Tibial artery (tissue), 4 donors: ENCODE results near the gene KRT9.

ENCODE experiments used
- DNase-seq, 2 donors: peaks; one replicate each; pipeline ENCODE4 v3.0.0-alpha.2; 2019
- H3K27ac ChIP-seq, 2 donors: fragments of 200-600 bp; sonication (generic) in 1 of 2; 1 replicate in 1 of 2; 2 replicates in 1 of 2; pipeline ENCODE4 v1.5.1; 2018 to 2019; ENCODE audit warnings: mild to moderate bottlenecking in 1 of 2
- H3K27me3 ChIP-seq, 2 donors: fragments of 200-600 bp; sonication (generic) in 1 of 2; one replicate each; pipeline versions ENCODE4 v1.5.1 to v1.6.0; 2016 to 2019
- H3K36me3 ChIP-seq, 3 donors: fragments of 200-600 bp; sonication (generic) in 2 of 3; one replicate each; pipeline ENCODE4 v1.5.1; 2016 to 2019; ENCODE audit warnings: mild to moderate bottlenecking in 2 of 3
- H3K4me1 ChIP-seq, 4 donors: fragments of 200-600 bp; sonication (generic) in 2 of 4; 1 replicate in 3 of 4; 2 replicates in 1 of 4; pipeline ENCODE4 v1.5.1; 2016 to 2019
- H3K4me3 ChIP-seq, 2 donors: fragments of 200-600 bp; sonication (generic) in 1 of 2; 1 replicate in 1 of 2; 2 replicates in 1 of 2; pipeline ENCODE4 v1.5.1; 2018 to 2019; ENCODE audit warnings: mild to moderate bottlenecking in 2 of 2
- H3K9me3 ChIP-seq, 3 donors: fragments of 200-600 bp; sonication (generic) in 1 of 3; one replicate each; pipeline ENCODE4 v1.5.1; 2016 to 2019
- CTCF ChIP-seq, 2 experiments: fragments of 200-600 bp in 1 of 2; fragments of 450-650 bp in 1 of 2; IDR thresholded peaks; one replicate each; pipeline ENCODE4 v1.5.1; 2017 to 2019; ENCODE audit warnings: antibody characterized with exemption in 2 of 2, mild to moderate bottlenecking in 1 of 2, moderate library complexity in 1 of 2
- intact Hi-C: fragments of 100-400 bp; cut with DNase I; formaldehyde crosslinking; loops from one replicate; pipeline ENCODE4 v1.15.0; 2023; ENCODE audit warnings: low total_unique reads

Gene KRT9

GRCh38 chr17:41523225-41523593, 48.6 kb downstream of the KRT9 start:
- Histone ChIP-seq H3K4me3 (no peak overlapping the region), H3K27ac (no peak overlapping the region), H3K9me3 (no peaks in the 10 kb centered on the region), H3K27me3 (peaks cover 4 to 46% of the 10 kb centered on the region in 2 donors), H3K36me3 (no peaks in the 10 kb centered on the region), H3K4me1 (peaks cover 0 to 26% (median 11%) of the 10 kb centered on the region in 4 donors)
- no peak for DNase-seq
- intact Hi-C loops = no loop called here
- TF ChIP-seq CTCF (IDR thresholded peaks at IDR 0.05) = no peak

GRCh38 chr17:41522301-41523224, 49.3 kb downstream of the KRT9 start:
- DNase-seq = no peak
- intact Hi-C loops = no loop called here
- Histone ChIP-seq H3K4me1 (peaks cover 0 to 19% (median 5%) of the 10 kb centered on the region in 4 donors), H3K36me3 (no peaks in the 10 kb centered on the region), H3K9me3 (no peaks in the 10 kb centered on the region), H3K27ac (no peak overlapping the region), H3K27me3 (peaks cover under 1 to 43% of the 10 kb centered on the region in 2 donors), H3K4me3 (no peak overlapping the region)
- TF ChIP-seq CTCF (IDR thresholded peaks at IDR 0.05) = no peak

- Histone ChIP-seq H3K4me3 (no peak overlapping the region), H3K27ac (no peak overlapping the region)
These were observed 50.1 kb downstream of the KRT9 start for GRCh38 chr17:41521574-41522261.

GRCh38 chr17:41520821-41521521, 50.9 kb downstream of the KRT9 start:
- DNase-seq = no peak
- Histone ChIP-seq H3K4me1 (peaks cover 0 to 16% (median 0%) of the 10 kb centered on the region in 4 donors), H3K27me3 (peaks cover 0 to 33% of the 10 kb centered on the region in 2 donors), H3K4me3 (no peak overlapping the region), H3K9me3 (no peaks in the 10 kb centered on the region), H3K36me3 (peaks cover 0 to 7% (median 0%) of the 10 kb centered on the region in 3 donors), H3K27ac (no peak overlapping the region)
- intact Hi-C loops = no loop called here
- no peak for TF ChIP-seq CTCF (IDR thresholded peaks at IDR 0.05)

More at GRCh38 chr17:41521574-41522261, 50.1 kb downstream of the KRT9 start:
- Histone ChIP-seq H3K36me3 (no peaks in the 10 kb centered on the region), H3K27me3 (peaks cover 0 to 34% of the 10 kb centered on the region in 2 donors), H3K4me1 (peaks cover 0 to 16% (median 0%) of the 10 kb centered on the region in 4 donors), H3K9me3 (no peaks in the 10 kb centered on the region)
- no peak for DNase-seq
- intact Hi-C loops = no loop called here
- no peak for TF ChIP-seq CTCF (IDR thresholded peaks at IDR 0.05)

GRCh38 chr17:41519501-41520224, 52.2 kb downstream of the KRT9 start:
- no peak for DNase-seq
- Histone ChIP-seq H3K27me3 (peaks cover 0 to 35% of the 10 kb centered on the region in 2 donors), H3K4me3 (no peak overlapping the region), H3K9me3 (no peaks in the 10 kb centered on the region), H3K36me3 (peaks cover 0 to 13% (median 0%) of the 10 kb centered on the region in 3 donors), H3K4me1 (peaks cover 0 to 16% (median 0%) of the 10 kb centered on the region in 4 donors), H3K27ac (no peak overlapping the region)
- intact Hi-C loops = no loop called here
- TF ChIP-seq CTCF (IDR thresholded peaks at IDR 0.05) = no peak
